NCI-H2029 (cell line): ENCODE data around the gene KCNK5.
A peak's percentile ranks its signal among the peaks of the same experiment; 100 is the strongest.

ENCODE experiments used
- DNase-seq: peaks from one replicate; lab custom pipeline; 2025; lab: John Stamatoyannopoulos, UW

Gene KCNK5

GRCh38 chr6:39171489-39172376 lies 57.5 kb downstream of the KCNK5 start:
- no peak for DNase-seq

GRCh38 chr6:39170860-39171259 lies 58.4 kb downstream of the KCNK5 start:
- no peak for DNase-seq

GRCh38 chr6:39170389-39170788 lies 58.9 kb downstream of the KCNK5 start:
- DNase-seq = no peak

- peak; percentile 69 for DNase-seq
Observed at GRCh38 chr6:39169448-39170344, 59.6 kb downstream of the KCNK5 start.

- no peak for DNase-seq
Observed at GRCh38 chr6:39167866-39168625, 61.2 kb downstream of the KCNK5 start.

- DNase-seq = no peak
Observed at GRCh38 chr6:39167321-39167720, 62.0 kb downstream of the KCNK5 start.

GRCh38 chr6:39166912-39167290 lies 62.4 kb downstream of the KCNK5 start:
- DNase-seq = peak; percentile 22

GRCh38 chr6:39166189-39166911 lies 62.9 kb downstream of the KCNK5 start:
- peak; percentile 80 for DNase-seq

- no peak for DNase-seq
Observed at GRCh38 chr6:39157511-39157910, 71.8 kb downstream of the KCNK5 start.

- DNase-seq = no peak
Observed at GRCh38 chr6:39156801-39157200, 72.5 kb downstream of the KCNK5 start.

GRCh38 chr6:39154705-39155104 lies 74.6 kb downstream of the KCNK5 start:
- DNase-seq = no peak

GRCh38 chr6:39153766-39154397 lies 75.4 kb downstream of the KCNK5 start:
- no peak for DNase-seq

GRCh38 chr6:39152262-39152661 lies 77.0 kb downstream of the KCNK5 start:
- DNase-seq = no peak

GRCh38 chr6:39151211-39151610 lies 78.1 kb downstream of the KCNK5 start:
- no peak for DNase-seq

- no peak for DNase-seq
Observed at GRCh38 chr6:39144481-39145173, 84.6 kb downstream of the KCNK5 start.

GRCh38 chr6:39143238-39143930 lies 85.9 kb downstream of the KCNK5 start:
- no peak for DNase-seq

GRCh38 chr6:39140556-39141167 lies 88.6 kb downstream of the KCNK5 start:
- DNase-seq = no peak
